ENCODE results near the gene RIT1.

Gene RIT1, protein sequence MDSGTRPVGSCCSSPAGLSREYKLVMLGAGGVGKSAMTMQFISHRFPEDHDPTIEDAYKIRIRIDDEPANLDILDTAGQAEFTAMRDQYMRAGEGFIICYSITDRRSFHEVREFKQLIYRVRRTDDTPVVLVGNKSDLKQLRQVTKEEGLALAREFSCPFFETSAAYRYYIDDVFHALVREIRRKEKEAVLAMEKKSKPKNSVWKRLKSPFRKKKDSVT

DNA sequence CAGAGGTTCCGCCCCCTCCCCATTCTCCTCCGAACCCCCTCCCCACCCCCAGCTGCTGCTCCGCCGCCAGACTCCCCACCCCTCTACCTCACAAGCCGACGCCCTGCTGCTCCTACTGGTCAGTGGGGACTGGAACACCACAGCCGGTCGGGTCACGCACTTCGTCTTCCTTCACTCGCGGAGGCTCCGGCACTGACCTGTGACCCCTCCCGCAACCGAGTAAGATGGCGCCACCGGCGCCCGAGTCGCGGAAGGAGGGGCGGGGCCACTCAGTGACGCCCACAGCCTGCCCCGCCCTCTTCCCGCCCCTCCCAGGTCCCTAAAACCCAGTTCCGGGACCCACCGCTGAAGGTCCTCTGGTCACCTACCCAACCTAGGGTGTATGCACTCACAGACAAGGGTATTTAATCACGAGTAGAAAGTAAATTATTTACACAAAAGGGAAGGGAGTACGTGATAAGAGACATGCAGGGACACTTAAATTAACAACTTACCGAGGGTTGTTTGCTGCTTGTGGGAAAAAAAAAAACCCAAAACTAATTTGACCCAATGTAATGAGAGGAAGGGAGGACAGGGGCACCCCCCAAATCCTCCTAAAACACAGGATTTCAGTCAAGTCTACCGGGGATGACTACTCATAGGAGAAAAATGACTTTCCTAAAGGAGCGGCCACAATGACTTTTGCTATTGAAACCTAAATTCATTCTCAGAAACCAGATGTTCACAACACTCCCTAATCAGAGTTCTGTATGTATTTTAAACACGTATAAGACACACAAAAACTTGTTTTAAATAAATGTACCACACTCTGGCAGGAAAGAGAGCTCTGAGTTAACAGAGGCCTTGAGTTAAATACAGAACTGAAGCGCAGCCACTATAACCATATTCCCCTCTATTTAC is at the start of gene RIT1:
Gene RIT1, minus strand, starts transcription at position 194 of the 900 bp plus-strand sequence. CDS start 588 bp downstream, outside the sequence.
- DNase-seq, result peak; percentile 63 to 75

DNA sequence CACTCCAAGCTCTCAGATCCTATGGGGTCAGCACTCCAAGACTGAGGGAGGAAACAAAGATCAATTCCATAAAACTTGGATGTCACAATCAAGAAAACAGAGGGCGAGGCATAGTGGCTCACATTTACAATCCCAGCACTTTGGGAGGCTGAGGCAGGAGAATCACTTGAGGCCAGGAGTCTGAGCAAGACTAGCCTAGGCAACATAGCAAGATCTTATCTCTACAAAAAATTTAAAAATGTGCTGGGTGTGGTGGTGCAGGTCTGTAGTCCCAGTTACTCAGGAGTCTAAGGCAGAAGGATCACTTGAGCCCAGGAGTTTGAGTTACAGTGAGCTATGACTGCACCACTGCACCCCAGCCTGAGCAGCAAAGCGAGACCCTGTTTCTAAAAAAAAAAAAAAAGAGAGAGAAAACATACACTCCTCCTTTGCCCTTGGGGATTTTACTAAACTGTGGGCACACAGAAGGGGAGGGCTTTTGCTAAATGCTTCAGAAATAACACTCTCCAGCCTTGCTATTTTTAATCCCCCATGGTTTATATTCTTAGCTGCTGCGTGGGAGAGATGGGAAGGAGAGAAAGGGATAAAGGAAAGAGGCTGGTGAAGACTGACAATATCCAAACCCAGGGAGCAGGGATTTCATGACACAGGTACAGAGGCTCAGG is 49.1 kb upstream of the RIT1 start:
- no peak for DNase-seq

DNA sequence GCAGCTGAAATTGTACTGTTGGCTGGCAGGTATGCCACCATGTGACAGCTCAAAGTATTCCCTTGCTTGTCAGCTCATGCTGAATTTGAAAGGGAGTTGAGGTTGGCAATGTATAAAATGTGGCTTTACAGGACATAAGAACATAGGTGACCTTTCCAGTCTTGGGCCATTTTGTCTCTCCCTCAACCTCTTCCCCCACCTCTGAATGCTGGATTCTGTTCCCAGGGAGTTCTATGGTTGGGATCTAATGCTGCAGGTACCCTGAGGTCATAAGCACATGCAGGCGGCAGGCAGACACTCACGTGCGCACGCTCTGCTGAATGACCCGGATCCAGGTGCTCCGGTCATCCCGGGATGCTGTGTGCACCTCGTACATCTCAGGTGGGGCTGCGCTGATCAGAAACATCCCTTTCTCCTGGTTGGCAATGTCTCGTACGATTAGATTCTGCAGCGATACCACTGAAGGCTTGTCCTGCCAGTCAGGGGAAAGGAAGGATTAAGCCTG is 46.3 kb upstream of the RIT1 start:
- DNase-seq, result no peak

DNA sequence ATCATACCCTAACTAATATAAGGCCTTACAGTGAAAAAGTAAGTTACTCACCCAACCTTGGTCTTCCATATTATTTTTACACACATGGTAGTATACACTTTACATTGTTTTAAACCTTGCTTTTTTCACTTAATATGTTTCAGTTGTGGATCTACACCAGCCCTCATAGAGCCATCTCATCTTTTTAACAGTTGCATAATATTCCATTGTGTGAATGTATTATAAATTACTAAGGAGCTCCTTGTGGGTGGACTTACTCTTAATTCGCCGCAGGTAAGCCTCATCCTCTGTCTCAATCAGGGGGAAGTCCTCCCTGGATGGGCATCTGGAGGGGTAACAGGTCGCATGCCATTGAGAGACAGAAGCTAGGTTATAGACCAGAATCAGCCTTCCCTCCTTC is 43.5 kb upstream of the RIT1 start:
- no peak for DNase-seq

DNA sequence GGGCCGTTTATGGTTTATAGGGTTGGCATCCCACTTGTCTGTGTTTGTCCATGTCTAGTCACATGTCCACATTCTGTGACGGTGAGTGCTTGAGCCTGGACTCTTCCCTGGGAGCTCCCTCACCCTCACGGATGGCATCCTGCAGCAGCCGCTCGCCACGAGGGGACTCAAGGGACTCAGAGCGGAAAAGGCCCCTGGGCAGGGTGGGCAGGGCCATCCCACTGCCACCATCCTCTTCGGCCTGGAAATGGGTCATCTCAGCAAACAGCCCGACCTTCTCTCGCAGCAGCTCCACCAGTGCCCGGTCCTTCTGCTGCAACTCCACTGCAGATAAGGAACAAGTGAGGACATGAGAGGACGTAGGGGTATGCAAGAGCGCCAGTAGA is 41.3 kb upstream of the RIT1 start:
- DNase-seq, result no peak

DNA sequence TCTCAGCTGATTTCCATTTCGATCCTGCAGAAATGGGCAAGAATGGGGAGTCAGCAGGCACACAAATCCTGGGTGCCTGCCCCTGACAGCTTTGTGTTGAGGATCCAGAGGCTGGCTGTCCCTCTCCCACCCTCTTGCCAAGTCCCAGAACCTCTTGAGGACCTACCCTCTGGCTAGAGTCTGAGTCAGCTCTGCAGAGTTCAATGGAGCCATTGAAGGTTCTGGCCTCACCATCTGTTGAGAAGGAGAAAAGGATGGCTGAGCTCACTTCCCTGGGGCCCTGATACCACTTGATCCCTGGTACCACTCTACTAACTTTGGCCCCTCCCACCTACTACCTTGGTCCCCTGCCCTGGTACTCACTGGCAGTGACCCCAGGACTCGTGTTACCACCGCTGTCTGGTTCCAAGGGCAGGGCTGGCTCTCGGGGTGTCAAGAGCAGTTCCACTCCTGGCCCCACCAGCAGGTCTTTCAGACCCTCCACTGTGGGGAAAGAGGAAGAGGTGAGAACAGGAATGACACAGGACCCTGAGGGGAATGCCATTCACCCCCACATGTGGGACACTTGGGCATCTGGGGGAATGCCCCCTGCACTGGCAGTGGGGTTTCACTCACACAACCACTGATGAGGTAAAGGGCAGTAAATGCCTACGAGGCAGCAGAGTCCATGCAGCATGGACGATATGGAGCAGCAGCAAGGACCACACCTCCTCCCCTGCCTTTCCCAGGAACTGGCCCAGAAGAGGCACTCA is 40.8 kb upstream of the RIT1 start:
- DNase-seq, result no peak

DNA sequence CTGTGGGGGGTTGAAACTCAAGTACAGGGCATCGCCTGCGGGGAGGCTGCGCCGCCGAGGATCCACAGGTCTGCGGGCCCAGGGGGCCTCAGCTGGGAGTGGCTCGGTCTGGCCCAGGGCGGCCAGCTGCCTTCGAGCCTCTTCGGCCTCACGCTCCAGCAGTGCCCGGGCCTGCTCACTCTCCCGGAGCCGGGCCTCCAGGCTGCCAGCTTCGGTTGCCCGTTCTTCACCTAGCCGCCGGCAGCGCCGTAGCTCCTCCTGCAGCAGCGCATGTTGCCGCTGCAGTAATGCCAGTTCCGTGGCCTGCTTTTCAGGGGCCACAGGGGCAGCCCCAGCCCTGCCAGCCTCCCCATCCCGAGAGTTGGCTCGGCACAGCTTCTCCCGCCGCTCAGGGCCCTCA is 39.7 kb upstream of the RIT1 start:
- DNase-seq, result no peak

DNA sequence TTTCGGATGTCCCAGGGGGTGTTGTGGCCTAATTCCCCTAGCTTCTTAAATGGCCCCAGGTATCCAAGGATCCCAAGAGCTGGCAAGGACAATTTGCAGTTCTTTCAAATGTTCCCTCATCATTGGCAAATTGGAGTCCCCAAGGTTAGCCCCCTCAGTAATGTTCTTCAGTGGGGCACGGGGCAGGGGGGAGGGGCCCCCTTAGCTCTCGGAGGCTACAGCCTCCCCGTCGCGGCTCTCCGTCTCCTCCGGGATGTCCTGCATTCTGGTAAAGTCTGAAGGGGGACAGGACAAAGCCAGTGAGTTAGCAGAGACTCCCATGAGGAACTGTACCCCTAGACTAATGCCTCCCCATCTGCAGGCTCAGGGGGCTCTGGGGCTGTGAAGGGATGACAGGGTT is 36.6 kb upstream of the RIT1 start:
- no peak for DNase-seq

DNA sequence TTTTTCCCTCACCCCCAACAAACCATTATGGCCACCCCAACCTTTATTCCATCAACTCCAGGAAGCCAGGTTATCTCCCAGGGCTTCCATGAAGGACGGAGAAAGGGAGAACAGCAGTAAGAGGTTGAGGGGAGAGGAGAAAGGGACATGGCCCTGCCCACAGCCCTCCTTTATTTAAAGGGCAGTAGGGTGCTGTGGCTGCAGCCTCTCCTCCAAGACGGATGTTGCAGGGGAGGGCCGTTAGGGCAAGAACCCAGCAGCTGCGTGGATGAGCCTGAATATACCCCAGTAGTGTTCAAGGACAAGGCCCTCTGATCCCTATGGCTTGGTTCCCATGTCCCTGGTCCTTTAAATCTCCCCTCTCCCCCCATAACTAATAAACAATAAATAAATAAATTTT is 36.1 kb upstream of the RIT1 start:
- DNase-seq, result no peak

DNA sequence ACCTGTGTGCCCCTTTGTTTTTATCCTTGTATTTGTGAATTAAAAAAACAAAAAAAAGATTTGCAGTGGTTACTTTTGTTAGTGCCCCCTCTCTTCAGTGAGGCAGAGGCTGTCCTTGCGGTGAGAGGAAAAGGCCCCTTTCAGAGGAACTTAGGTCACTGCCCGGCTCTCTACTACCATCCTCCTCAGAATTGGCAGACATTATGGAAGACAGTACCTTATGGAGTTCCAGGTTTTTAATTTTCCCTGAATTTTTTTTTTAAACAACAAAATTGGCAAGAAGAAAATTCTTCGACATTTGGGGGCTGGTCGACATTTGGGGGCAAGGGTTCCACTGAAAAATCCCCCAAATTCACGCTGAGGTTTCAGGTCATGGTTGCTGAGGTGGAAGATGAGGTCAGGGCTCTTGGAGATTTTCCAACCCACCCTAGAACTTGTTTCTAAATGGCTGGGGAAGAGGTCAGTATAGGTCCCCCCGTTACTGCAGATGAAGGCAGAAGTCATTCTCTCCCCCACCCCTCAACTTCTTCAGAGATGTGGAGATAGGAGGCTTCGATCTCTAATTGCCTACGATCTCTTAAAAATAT is 35.6 kb upstream of the RIT1 start:
- DNase-seq, result no peak

DNA sequence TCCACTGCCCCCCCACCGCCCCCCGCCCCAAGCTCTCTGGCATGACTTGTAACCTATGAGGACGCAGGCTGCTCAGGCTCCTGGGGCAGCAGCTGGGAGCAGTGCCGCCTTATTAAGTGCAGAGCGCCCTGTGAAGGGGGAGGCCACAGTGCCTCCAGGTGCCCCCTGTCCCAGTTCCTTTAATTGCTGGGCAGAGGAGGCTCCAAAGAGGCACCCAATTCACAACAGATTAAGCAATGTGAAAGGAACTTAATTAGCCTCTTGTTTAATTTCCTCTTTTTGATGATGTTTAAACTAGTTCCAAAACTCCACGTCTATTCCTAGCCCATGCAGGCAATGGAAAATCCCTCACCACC is 33.3 kb upstream of the RIT1 start:
- DNase-seq, result no peak

DNA sequence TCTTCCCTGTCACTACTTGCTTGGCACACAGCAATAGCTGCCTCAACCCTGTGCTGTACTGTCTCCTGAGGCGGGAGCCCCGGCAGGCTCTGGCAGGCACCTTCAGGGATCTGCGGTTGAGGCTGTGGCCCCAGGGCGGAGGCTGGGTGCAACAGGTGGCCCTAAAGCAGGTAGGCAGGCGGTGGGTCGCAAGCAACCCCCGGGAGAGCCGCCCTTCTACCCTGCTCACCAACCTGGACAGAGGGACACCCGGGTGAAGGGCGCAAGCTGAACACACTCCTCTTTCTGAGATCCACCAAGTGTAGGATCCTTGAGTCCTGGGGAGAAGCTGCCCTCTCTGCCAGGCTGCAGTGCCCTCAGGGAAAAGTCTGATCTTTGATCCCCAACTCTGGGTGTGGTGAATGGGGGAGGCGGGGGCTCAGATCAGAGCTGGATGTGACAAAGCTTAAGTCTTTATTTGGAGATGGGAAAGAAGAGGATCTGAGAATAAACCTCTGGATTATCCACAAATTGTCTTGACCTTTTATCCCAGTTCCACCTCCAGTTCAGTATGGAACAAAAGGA is 31.5 kb upstream of the RIT1 start:
- no peak for DNase-seq

DNA sequence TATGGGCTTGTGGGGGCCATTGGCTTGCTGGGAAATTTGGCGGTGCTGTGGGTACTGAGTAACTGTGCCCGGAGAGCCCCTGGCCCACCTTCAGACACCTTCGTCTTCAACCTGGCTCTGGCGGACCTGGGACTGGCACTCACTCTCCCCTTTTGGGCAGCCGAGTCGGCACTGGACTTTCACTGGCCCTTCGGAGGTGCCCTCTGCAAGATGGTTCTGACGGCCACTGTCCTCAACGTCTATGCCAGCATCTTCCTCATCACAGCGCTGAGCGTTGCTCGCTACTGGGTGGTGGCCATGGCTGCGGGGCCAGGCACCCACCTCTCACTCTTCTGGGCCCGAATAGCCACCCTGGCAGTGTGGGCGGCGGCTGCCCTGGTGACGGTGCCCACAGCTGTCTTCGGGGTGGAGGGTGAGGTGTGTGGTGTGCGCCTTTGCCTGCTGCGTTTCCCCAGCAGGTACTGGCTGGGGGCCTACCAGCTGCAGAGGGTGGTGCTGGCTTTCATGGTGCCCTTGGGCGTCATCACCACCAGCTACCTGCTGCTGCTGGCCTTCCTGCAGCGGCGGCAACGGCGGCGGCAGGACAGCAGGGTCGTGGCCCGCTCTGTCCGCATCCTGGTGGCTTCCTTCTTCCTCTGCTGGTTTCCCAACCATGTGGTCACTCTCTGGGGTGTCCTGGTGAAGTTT is 30.8 kb upstream of the RIT1 start:
- no peak for DNase-seq

DNA sequence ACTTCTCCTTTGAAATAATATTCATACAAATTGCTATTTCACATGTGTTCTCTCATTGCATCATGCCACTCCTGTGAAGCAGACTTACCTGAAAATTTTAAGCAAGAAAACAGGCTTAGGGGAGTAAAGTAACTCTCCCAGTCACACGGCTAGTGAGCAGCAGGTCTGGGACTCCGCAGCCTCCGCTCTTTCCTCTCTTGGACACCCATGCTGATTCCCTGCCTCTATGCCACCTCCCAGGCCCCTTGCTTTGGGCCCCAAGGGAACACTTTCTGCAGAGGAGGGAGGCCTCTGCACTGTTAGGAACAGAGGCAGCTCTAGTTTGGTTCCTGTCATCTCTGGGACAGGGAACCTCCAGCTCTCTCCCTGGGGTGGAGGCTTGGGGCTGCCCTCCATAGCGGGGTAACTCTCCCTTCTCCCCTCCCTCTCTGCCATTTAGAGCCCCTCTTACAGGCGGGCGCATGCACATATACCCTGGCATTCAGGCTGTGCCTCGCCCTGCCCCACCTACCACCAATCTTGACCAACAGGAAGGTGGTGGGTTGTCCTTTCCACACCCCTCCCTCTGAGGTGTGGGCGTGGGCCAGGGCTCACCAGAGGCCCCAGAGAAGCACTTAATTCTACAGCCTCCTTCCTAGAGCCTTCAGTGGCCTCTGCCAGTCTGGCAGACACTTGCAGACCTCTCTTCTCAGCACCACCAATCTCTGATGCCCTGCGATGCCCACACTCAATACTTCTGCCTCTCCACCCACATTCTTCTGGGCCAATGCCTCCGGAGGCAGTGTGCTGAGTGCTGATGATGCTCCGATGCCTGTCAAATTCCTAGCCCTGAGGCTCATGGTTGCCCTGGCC is 30.1 kb upstream of the RIT1 start, which contains the start of gene RXFP4:
Gene RXFP4, plus strand, starts transcription at position 646 of the 852 bp plus-strand sequence. Its CDS starts 72 bp downstream, at position 718.
- DNase-seq, result peak; percentile 49 to 53

DNA sequence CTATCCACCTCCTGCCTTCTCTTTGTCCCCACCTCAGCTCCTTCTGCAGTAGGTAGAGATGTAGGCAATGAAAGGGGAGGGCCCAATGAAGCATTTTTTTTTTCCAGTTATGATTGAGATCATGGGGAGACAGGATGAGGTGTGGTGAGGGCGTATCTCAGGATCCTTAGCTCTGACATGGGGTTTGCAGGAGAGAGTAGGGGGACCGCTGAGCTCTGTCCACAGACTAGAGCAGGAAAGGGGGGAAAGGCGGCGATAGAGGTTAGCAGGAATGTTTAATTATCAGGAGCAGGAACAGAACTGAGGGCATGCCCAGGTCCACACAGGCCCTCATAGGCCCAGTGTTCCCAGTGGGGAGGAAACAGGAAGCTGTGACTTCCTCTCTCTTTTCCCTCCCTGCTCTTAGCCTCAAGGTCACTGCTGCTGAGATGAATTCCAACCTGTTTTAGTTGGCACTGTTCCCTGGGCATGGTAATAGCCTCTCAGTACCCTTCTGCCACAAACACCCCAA is 29.4 kb upstream of the RIT1 start:
- peak; percentile 49 to 53 for DNase-seq

DNA sequence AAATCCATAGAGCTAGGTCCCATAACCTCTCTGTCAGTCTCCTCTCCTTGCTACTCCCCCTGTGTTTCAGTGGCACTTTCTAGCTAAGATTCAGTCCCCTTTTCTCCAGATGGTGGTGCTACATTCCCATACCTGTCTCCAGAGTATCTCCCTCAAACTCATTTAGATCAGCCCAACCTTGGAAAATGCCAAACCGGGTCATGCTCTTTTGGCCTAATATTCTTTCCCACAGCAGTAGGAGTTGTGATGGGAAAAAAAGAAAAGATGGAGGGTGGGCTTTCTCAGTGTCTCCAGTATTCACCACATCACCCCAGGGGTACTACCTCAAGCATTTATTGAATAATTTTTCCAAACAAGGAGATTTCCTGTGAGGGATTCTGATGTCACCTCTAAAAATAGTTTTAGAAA is 27.1 kb upstream of the RIT1 start:
- peak; percentile 86 to 92 for DNase-seq

DNA sequence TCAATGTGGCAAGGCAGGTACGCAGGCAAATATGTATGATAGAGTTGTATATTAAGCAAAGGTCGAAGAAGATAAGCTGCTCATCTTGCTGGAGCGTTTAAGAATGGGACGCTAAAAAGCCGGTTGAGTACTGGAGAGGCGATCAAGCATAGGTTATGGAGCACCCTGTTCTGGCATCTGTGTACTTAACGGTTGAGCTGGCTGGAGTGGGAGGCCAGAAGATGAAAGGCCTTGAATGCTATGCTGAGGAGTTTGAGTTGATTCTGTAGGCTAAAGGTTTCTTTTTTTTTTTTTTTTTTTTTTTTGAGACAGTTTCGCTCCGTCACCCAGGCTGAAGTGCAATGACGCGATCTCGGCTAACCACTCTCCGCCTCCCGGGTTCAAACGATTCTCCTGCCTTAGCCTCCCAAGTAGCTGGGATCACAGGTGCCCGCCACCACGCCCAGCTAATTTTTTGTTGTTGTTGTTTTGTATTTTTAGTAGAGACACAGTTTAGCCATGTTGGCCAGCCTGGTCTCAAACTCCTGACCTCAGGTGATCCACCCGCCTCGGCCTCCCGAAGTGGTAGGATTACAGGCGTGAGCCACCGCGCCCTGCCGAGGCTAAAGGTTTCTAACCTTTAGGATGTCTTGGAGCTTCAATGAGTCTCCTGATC is 23.9 kb upstream of the RIT1 start:
- no peak for DNase-seq

DNA sequence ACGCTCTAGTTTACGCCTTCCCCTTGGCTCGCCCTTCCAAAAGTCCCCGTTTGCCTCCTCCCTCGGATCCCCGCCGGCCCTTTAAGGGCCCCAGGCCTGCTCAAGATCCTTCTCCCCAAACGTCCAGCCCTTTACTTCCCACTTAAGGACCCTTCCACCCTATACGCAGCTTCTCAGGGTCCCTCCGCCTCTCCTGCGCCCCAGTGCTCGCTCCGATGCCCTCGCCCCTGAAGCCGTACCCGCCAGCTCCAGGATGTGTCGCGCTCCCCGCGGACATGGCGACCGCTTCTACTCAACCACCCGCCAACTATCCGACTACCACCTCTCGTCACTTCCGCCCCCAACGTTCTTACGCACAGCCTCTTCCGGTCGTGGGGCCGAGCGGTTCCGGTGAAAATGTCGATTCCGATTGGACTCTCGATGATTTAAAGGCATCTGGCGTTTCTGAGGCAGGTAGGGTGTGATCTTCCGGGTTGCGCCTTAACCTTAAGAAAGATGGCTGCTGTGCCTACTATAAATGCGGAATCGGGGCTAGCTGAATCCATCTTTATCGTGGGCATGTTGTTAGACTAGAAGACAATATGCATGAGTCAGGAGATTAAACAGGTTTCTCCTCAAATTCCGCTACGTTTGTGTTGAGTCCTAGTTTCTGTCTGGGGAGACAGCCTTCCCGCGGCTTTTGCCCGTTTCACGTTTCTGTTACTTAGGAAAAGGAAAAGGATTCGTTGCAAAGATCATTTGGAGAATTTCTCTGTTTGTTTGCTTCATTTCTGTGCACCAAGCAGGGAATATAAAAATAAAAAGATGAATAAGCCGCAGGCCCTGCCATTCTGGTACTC is 23.2 kb upstream of the RIT1 start, which contains the start of gene KHDC4:
Gene KHDC4, minus strand, starts transcription at position 317 of the 839 bp plus-strand sequence. Its CDS starts 40 bp downstream, at position 277.
- DNase-seq, result peak; percentile 99 to 100

All from Kasumi-1 (cell line).